ENCODE results near the gene SDC1. TPM values are rescaled to one million over a fixed set of nuclear protein-coding genes. Genes with fewer than 3 reads are reported as not detected.

SDC1 gene
- total and polyA plus RNA-seq, 12 donors, result 3.1 to 74.2 (median 18.0) TPM

DNA sequence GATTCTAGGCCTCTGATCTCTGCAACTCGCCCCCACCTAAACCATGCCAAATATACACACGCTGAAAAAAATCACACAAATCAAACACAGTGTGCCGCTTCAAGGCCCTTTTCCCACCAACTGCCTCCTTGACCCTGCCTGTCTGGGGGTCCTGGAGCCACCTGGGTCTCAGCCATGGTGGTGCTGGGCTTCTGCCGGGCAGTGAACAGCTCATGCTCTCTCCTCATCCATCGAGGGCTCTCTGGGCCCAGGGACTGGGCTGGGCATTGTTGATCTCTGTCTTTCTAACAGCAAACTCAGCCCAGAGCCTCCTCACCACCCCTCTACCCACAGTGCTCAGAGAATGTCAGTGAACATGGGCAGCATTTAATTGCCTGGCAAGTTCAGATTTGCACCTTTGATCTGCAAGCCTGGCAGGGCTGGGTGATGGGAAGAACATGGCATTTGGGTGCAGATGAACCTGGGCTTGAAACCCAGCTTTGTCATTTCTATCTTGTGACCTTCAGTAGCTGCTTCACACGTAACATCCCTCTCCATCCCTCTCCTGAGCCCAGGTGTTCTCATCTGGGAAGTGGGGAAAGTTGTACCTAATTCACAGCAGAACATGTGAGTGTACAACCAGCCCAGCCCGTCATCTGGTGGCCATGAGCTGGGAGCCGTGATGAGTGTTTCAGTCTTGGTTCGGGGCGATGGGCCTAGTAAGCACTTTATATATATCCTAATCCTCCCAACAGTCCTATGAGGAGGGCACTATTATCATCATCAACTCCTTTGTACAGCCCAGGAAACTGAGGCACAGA lies 46.1 kb downstream of the SDC1 start:
- H3K27ac ChIP-seq, result no peak overlapping the region
- peak in 1 of 7 donors; percentile 9 for DNase-seq
- intact Hi-C loops (cut with DNase I), result loop anchor here in 1 of 2 donors (5.0 kb wide), 1 partner anchor 48 kb away; the partner anchor contains the start of gene SDC1
- no peaks in the 10 kb centered on the region for H3K4me1 ChIP-seq (replicated peaks in 1 of 2)
- WGBS, 4 donors, result 86 to 94% (median 89%) methylated on average over 10 of the region's 10 CpGs
- no peaks in the 10 kb centered on the region for H3K27me3 ChIP-seq
- no peaks in the 10 kb centered on the region for H3K36me3 ChIP-seq (replicated peaks in 1 of 2)
- H3K4me3 ChIP-seq, result no peak overlapping the region
- TF ChIP-seq, protein P1, sequence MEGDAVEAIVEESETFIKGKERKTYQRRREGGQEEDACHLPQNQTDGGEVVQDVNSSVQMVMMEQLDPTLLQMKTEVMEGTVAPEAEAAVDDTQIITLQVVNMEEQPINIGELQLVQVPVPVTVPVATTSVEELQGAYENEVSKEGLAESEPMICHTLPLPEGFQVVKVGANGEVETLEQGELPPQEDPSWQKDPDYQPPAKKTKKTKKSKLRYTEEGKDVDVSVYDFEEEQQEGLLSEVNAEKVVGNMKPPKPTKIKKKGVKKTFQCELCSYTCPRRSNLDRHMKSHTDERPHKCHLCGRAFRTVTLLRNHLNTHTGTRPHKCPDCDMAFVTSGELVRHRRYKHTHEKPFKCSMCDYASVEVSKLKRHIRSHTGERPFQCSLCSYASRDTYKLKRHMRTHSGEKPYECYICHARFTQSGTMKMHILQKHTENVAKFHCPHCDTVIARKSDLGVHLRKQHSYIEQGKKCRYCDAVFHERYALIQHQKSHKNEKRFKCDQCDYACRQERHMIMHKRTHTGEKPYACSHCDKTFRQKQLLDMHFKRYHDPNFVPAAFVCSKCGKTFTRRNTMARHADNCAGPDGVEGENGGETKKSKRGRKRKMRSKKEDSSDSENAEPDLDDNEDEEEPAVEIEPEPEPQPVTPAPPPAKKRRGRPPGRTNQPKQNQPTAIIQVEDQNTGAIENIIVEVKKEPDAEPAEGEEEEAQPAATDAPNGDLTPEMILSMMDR (IDR thresholded peaks at IDR 0.05), result no peak
- no peak for TF ChIP-seq POLR2A (IDR thresholded peaks at IDR 0.05)
- no peaks in the 10 kb centered on the region for H3K9me3 ChIP-seq (replicated peaks in 1 of 3)

DNA sequence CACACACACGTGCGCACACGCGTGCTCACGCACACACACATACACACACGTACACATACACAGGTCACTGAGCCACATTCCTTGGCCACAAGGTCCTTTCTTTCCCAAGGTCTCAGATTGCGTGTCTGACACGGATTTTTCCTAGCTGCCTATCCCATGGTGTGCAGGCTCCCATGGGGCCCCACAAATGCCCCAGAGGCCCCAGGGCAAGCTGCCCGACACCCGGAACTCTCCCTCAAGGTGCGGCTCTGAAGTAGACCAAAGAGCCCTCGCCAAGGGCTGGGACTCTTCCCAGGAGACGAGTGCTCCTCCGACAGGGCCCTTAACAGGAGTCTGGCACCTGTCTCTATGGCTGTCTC lies 46.7 kb downstream of the SDC1 start:
- no peaks in the 10 kb centered on the region for H3K27me3 ChIP-seq
- WGBS, 4 donors, result 81 to 89% (median 86%) methylated on average over 11 to 14 of the region's 14 CpGs
- intact Hi-C loops (cut with DNase I), result loop anchor here in 1 of 2 donors (5.0 kb wide), 1 partner anchor 49 kb away; the partner anchor contains the start of gene SDC1
- H3K9me3 ChIP-seq (replicated peaks in 1 of 3), result no peaks in the 10 kb centered on the region
- TF ChIP-seq POLR2A (IDR thresholded peaks at IDR 0.05), result no peak
- TF ChIP-seq, protein P1 (IDR thresholded peaks at IDR 0.05), result no peak
- peak in 1 of 7 donors; percentile 11 for DNase-seq
- H3K36me3 ChIP-seq (replicated peaks in 1 of 2), result no peaks in the 10 kb centered on the region
- no peak overlapping the region for H3K4me3 ChIP-seq
- no peaks in the 10 kb centered on the region for H3K4me1 ChIP-seq (replicated peaks in 1 of 2)
- H3K27ac ChIP-seq, result no peak overlapping the region

DNA sequence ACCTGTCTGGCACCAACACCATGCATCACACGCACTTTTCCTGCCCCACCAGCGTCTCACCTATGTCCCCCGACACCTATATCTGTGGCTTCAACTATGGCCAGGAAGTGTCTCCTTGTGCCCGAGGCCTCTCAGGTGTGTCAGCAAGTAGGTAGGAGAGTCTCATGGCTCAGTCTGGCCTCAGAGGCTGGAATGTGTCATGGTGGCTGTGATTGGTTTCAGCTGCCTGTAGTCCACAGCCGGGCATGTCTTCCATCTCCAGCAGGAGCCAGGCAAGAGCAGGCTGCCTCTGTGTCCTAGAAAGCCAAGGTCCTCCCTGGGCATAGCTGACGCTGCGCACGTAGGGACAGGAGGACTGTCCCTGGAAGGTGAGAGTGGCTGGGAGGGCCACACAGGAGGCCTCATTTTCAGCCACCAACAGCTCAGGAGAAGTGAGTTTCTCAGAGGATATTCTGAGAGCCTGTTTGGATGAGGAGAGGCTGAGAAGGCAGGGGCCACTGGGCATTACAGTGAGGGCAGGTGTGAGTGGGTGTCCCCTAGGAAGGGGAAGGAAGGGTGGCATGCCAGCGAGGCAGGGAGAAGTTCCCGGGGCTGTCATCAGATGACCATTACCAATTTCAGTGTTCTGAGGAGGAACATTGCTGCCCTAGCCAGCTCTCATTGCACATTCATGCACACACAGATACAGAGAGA lies 47.2 kb downstream of the SDC1 start:
- 77 to 82% (median 78%) methylated on average over 7 to 10 of the region's 10 CpGs for WGBS, 4 donors
- TF ChIP-seq POLR2A (IDR thresholded peaks at IDR 0.05), result no peak
- TF ChIP-seq, protein P1 (IDR thresholded peaks at IDR 0.05), result peak in 4 of 6 experiments; percentile 17 to 63 (median 52)
- Histone ChIP-seq H3K9me3 (replicated peaks in 1 of 3) (no peaks in the 10 kb centered on the region), H3K4me3 (no peak overlapping the region), H3K27me3 (no peaks in the 10 kb centered on the region), H3K27ac (no peak overlapping the region), H3K36me3 (replicated peaks in 1 of 2) (no peaks in the 10 kb centered on the region), H3K4me1 (replicated peaks in 1 of 2) (no peaks in the 10 kb centered on the region)
- intact Hi-C loops (cut with DNase I), result loop anchor here in 1 of 2 donors (5.0 kb wide), 1 partner anchor 50 kb away; the partner anchor contains the start of gene SDC1
- DNase-seq, result peak in 6 of 7 donors; percentile 33 to 78 (median 74)

DNA sequence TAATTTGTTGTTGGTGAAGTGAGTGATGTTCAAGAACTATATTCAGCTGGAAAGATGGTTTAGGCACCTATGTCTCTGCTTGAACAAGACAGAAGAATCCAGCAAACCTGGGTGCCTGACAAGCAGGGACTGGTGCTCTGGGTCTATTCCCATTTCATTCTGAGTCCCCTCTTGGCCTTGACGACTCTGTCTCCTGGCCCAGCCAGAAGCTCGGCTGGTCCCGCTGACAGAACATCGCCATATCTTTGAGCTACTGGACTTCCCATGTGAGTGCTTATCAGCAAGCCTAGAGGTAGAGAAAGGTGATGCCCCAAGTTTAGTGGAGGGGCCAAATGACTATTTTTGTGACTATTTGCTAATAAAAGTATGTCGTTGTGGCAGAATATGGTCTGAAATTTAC lies 48.2 kb downstream of the SDC1 start:
- H3K36me3 ChIP-seq (replicated peaks in 1 of 2), result no peaks in the 10 kb centered on the region
- H3K4me1 ChIP-seq (replicated peaks in 1 of 2), result no peaks in the 10 kb centered on the region
- TF ChIP-seq POLR2A (IDR thresholded peaks at IDR 0.05), result no peak
- TF ChIP-seq, protein P1 (IDR thresholded peaks at IDR 0.05), result no peak
- H3K4me3 ChIP-seq, result no peak overlapping the region
- H3K27ac ChIP-seq, result no peak overlapping the region
- peak in 1 of 7 donors; percentile 3 for DNase-seq
- WGBS, 4 donors, result 92 to 97% (median 95%) methylated on average over 5 of the region's 5 CpGs
- no peaks in the 10 kb centered on the region for H3K9me3 ChIP-seq (replicated peaks in 1 of 3)
- intact Hi-C loops (cut with DNase I), result loop anchor here in 1 of 2 donors (5.0 kb wide), 1 partner anchor 51 kb away; the partner anchor contains the start of gene SDC1
- no peaks in the 10 kb centered on the region for H3K27me3 ChIP-seq
